Liver (tissue), 9 donors: ENCODE results near the gene GPR75. TPM values are rescaled to one million over a fixed set of nuclear protein-coding genes. Genes with fewer than 3 reads are reported as not detected.

Source experiments
- DNase-seq: peaks from one replicate; pipeline ENCODE4 v3.0.0-alpha.2; 2017; ENCODE audit warnings: low spot score
- H3K27ac ChIP-seq, 2 donors: one replicate each; pipeline ENCODE4 v1.7.0; 2013; ENCODE audit warnings: inconsistent platforms in 2 of 2, low read length in 2 of 2, control low read depth in 1 of 2, low read depth in 1 of 2, mild to moderate bottlenecking in 1 of 2
- H3K27me3 ChIP-seq, 4 donors: one replicate each; pipeline versions ENCODE4 v1.6.1 to v1.7.0; 2013; ENCODE audit warnings: low read length in 3 of 4, inconsistent platforms in 1 of 4, mild to moderate bottlenecking in 1 of 4, moderate library complexity in 1 of 4; ENCODE audit not compliant: control insufficient read depth in 4 of 4, insufficient read depth in 4 of 4
- H3K36me3 ChIP-seq, 4 donors: one replicate each; pipeline versions ENCODE4 v1.6.1 to v1.7.0; 2013; ENCODE audit warnings: low read length in 3 of 4, mild to moderate bottlenecking in 3 of 4, low read depth in 1 of 4, moderate library complexity in 1 of 4; ENCODE audit not compliant: control insufficient read depth in 4 of 4, insufficient read depth in 3 of 4
- H3K4me1 ChIP-seq, 4 donors: one replicate each; pipeline versions ENCODE4 v1.6.1 to v1.7.0; 2013; ENCODE audit warnings: low read length in 3 of 4, mild to moderate bottlenecking in 3 of 4, moderate library complexity in 1 of 4; ENCODE audit not compliant: control insufficient read depth in 4 of 4, insufficient read depth in 4 of 4
- H3K4me3 ChIP-seq, 3 donors: one replicate each; pipeline versions ENCODE4 v1.6.1 to v1.7.0; 2013; ENCODE audit warnings: low read length in 3 of 3, control low read depth in 1 of 3, low read depth in 1 of 3, mild to moderate bottlenecking in 1 of 3
- H3K9ac ChIP-seq, 2 donors: one replicate each; pipeline ENCODE4 v1.7.0; 2013; ENCODE audit warnings: low read length in 2 of 2, mild to moderate bottlenecking in 2 of 2, moderate library complexity in 2 of 2, control low read depth in 1 of 2, low read depth in 1 of 2
- H3K9me3 ChIP-seq, 4 donors: one replicate each; pipeline versions ENCODE4 v1.6.1 to v1.7.0; 2013; ENCODE audit warnings: low read length in 3 of 4; ENCODE audit not compliant: control insufficient read depth in 4 of 4
- ATF3 ChIP-seq: IDR thresholded peaks from 2 replicates; pipeline ENCODE4 v1.6.1; 2016; ENCODE audit warnings: antibody characterized with exemption
- MAX ChIP-seq: IDR thresholded peaks from 2 replicates; pipeline ENCODE4 v1.6.1; 2016; ENCODE audit warnings: antibody characterized with exemption
- RAD21 ChIP-seq, 2 donors: IDR thresholded peaks; 2 replicates each; pipeline ENCODE4 v1.6.1; 2016; ENCODE audit warnings: antibody characterized with exemption in 2 of 2, mild to moderate bottlenecking in 2 of 2
- REST ChIP-seq: IDR thresholded peaks from 2 replicates; pipeline ENCODE4 v1.6.1; 2016; ENCODE audit warnings: antibody characterized with exemption, mild to moderate bottlenecking
- RXRA ChIP-seq, 2 donors: IDR thresholded peaks; 2 replicates each; pipeline ENCODE4 v1.6.1; 2017 to 2018; ENCODE audit warnings: antibody characterized with exemption in 2 of 2, mild to moderate bottlenecking in 1 of 2
- SP1 ChIP-seq: IDR thresholded peaks from 2 replicates; pipeline ENCODE4 v1.6.1; 2018; ENCODE audit warnings: antibody characterized with exemption, mild to moderate bottlenecking
- TAF1 ChIP-seq: conservative IDR thresholded peaks from 2 replicates; pipeline ENCODE4 v1.6.1; 2016; ENCODE audit warnings: antibody characterized with exemption, mild to moderate bottlenecking
- ZBTB33 ChIP-seq: IDR thresholded peaks from 2 replicates; pipeline ENCODE4 v1.6.1; 2016; ENCODE audit warnings: antibody characterized with exemption
- WGBS: extraction: QIAGEN DNeasy Blood & Tissue Kit; methylation state at CpG from one replicate; pipeline ENCODE4 v1.1.7; 2013; 5-methylcytosine and 5-hydroxymethylcytosine counted together
- polyA plus RNA-seq, 2 donors: library from polyadenylated mRNA; stranded (reverse) in 1 of 2; unstranded in 1 of 2; fragments of 200-250 nt in 1 of 2; fragments of >200 nt in 1 of 2; fragmentation: Nextera tagmentation in 1 of 2; extraction: Ambion mirVana in 1 of 2; gene quantifications; one replicate each; pipeline versions ENCODE4 v1.2.1 to v1.2.3, GENCODE V29; 2013 to 2015
- total RNA-seq, 2 donors: library from RNA; depleted of rRNA; stranded (reverse); fragments of >200 nt; gene quantifications; one replicate each; pipeline ENCODE4 v1.2.3, GENCODE V29; 2014
- donor health status: healthy.
- donor health status: healthy.
- donor health status: healthy.
- donor health status: healthy.
- donor health status: healthy.

GPR75 gene
- total and polyA plus RNA-seq, 4 donors: 0.21 to 5.4 (median 1.4) TPM

- H3K9ac ChIP-seq: no peak overlapping the region
- TF ChIP-seq SP1 (no peak), RAD21 (IDR thresholded peaks at IDR 0.05) (no peak), RXRA (IDR thresholded peaks at IDR 0.05) (no peak), REST (no peak)
- no peak overlapping the region for H3K4me3 ChIP-seq
- H3K27me3 ChIP-seq: no peaks in the 10 kb centered on the region
- over 99% methylated on average over 2 of the region's 2 CpGs for WGBS
- H3K36me3 ChIP-seq: peaks cover 4 to 44% (median 29%) of the 10 kb centered on the region in 4 donors
- DNase-seq: no peak
- H3K9me3 ChIP-seq: no peaks in the 10 kb centered on the region
- no peak overlapping the region for H3K27ac ChIP-seq
- no peaks in the 10 kb centered on the region for H3K4me1 ChIP-seq
Observed at GRCh38 chr2:53877556-53877955, 17.8 kb upstream of the GPR75 start.

GRCh38 chr2:53877112-53877511, 17.3 kb upstream of the GPR75 start:
- Histone ChIP-seq H3K9ac (no peak overlapping the region), H3K36me3 (peaks cover 6 to 39% (median 25%) of the 10 kb centered on the region in 4 donors), H3K9me3 (no peaks in the 10 kb centered on the region), H3K4me3 (no peak overlapping the region), H3K27ac (no peak overlapping the region), H3K4me1 (no peaks in the 10 kb centered on the region), H3K27me3 (no peaks in the 10 kb centered on the region)
- DNase-seq: no peak
- 48% methylated on average over 1 of the region's 1 CpG for WGBS
- TF ChIP-seq TAF1 (no peak), ATF3 (no peak), ZBTB33 (no peak), REST (no peak), MAX (no peak)
